Keratinocyte (primary cell): ENCODE measurements around the gene NUMB. TPM values are rescaled to one million over a fixed set of nuclear protein-coding genes. Genes with fewer than 3 reads are reported as not detected.

ENCODE experiments used
- DNase-seq: peaks from one replicate; pipeline ENCODE4 v3.0.0-alpha.2; 2011; ENCODE audit warnings: low read depth, missing footprints, low spot score
- FAIRE-seq: peaks from 2 replicates; lab custom pipeline; 2011; peaks lifted over from hg19 to GRCh38; lab: Jason Lieb, UNC
- H2AFZ ChIP-seq: 2 replicates; pipeline ENCODE4 v1.6.0; 2012; ENCODE audit warnings: low read length, control low read depth, inconsistent platforms; ENCODE audit not compliant: control insufficient read depth
- H3K27ac ChIP-seq: 2 replicates; pipeline ENCODE4 v1.5.1; 2011; ENCODE audit warnings: low read length; ENCODE audit not compliant: control insufficient read depth, insufficient read depth
- H3K27me3 ChIP-seq: 3 replicates; pipeline ENCODE4 v1.6.0; 2011; ENCODE audit warnings: low read length; ENCODE audit not compliant: control insufficient read depth, insufficient read depth; ENCODE audit errors: extremely low read depth
- H3K36me3 ChIP-seq, 2 experiments: 2 replicates in 1 of 2; 3 replicates in 1 of 2; pipeline ENCODE4 v1.5.1; 2011; ENCODE audit warnings: low read length in 2 of 2, mild to moderate bottlenecking in 1 of 2; ENCODE audit not compliant: control insufficient read depth in 2 of 2, insufficient read depth in 2 of 2; ENCODE audit errors: extremely low read depth in 1 of 2
- H3K4me1 ChIP-seq: 3 replicates; pipeline ENCODE4 v1.5.1; 2011; ENCODE audit warnings: low read length; ENCODE audit not compliant: control insufficient read depth, insufficient read depth; ENCODE audit errors: extremely low read depth
- H3K4me2 ChIP-seq: 3 replicates; pipeline ENCODE4 v1.6.0; 2011; ENCODE audit warnings: low read depth, low read length; ENCODE audit not compliant: control insufficient read depth, insufficient read depth; ENCODE audit errors: extremely low read depth
- H3K4me3 ChIP-seq, 3 experiments: fragments of 200-600 bp in 1 of 3; sonication (generic) in 1 of 3; 2 replicates in 2 of 3; 3 replicates in 1 of 3; pipeline ENCODE4 v1.5.1; 2011 to 2016; ENCODE audit warnings: low read length in 3 of 3, mild to moderate bottlenecking in 3 of 3, control low read depth in 2 of 3, inconsistent platforms in 1 of 3, low read depth in 1 of 3, mixed read lengths in 1 of 3, mixed run types in 1 of 3, moderate library complexity in 1 of 3; ENCODE audit not compliant: control insufficient read depth in 2 of 3, insufficient read depth in 2 of 3; ENCODE audit errors: extremely low read depth in 1 of 3
- H3K79me2 ChIP-seq: 2 replicates; pipeline ENCODE4 v1.6.0; 2012; ENCODE audit warnings: low read length; ENCODE audit not compliant: control insufficient read depth, insufficient read depth
- H3K9ac ChIP-seq: 3 replicates; pipeline ENCODE4 v1.6.0; 2011; ENCODE audit warnings: low read length; ENCODE audit not compliant: control insufficient read depth, insufficient read depth; ENCODE audit errors: extremely low read depth
- H3K9me1 ChIP-seq: 3 replicates; pipeline ENCODE4 v1.6.0; 2011; ENCODE audit warnings: low read length; ENCODE audit not compliant: control insufficient read depth, insufficient read depth; ENCODE audit errors: extremely low read depth
- H3K9me3 ChIP-seq: 2 replicates; pipeline ENCODE4 v1.5.1; 2012; ENCODE audit warnings: low read depth, low read length; ENCODE audit not compliant: control insufficient read depth
- H4K20me1 ChIP-seq: 3 replicates; pipeline ENCODE4 v1.6.0; 2011; ENCODE audit warnings: low read length; ENCODE audit not compliant: control insufficient read depth, insufficient read depth; ENCODE audit errors: extremely low read depth
- CTCF ChIP-seq, 3 experiments: IDR thresholded peaks in 1 of 3; conservative IDR thresholded peaks in 1 of 3; optimal IDR thresholded peaks in 1 of 3; 2 replicates in 2 of 3; 3 replicates in 1 of 3; pipeline versions ENCODE3 to v1.5.1; 2011; ENCODE audit warnings: low read length in 3 of 3, mild to moderate bottlenecking in 3 of 3, moderate library complexity in 2 of 3, control low read depth in 1 of 3, inconsistent platforms in 1 of 3; ENCODE audit not compliant: insufficient read depth in 2 of 3; ENCODE audit errors: extremely low read depth in 1 of 3
- EZH2 ChIP-seq: IDR thresholded peaks from one replicate; pipeline ENCODE4 v1.6.1; 2012; ENCODE audit warnings: inconsistent platforms, mild to moderate bottlenecking, low read length, moderate library complexity
- dilution Hi-C: fragments of 300-500 bp; cut with MboI; formaldehyde crosslinking; loops from one replicate; pipeline ENCODE4 v1.7.0; 2020; ENCODE audit warnings: low sequenced_read_pairs; ENCODE audit not compliant: extremely low pct_ligation_motif_present
- polyA plus RNA-seq, 5 experiments: library from polyadenylated mRNA; depleted of rRNA in 3 of 5; stranded (reverse) in 3 of 5; stranded (forward) in 1 of 5; unstranded in 1 of 5; fragments of >200 nt; gene quantifications; 1 replicate in 1 of 5; 2 replicates in 3 of 5; 3 replicates in 1 of 5; pipeline versions ENCODE4 v1.2.1 to v1.2.3, GENCODE V29; 2011 to 2012; ENCODE audit warnings: missing spikeins in 2 of 5, low read depth in 1 of 5, low replicate concordance in 1 of 5

NUMB gene
- polyA plus RNA-seq, 1 donor (not counting 4 experiments of a cell fraction or from before 2014, with no cell fraction given) = 110 TPM

GRCh38 chr14:73471582-73472184 lies 13.3 kb upstream of the NUMB start:
- dilution Hi-C loops = no loop called here
- Histone ChIP-seq H3K4me3 (no peak overlapping the region), H3K9ac (no peak overlapping the region), H3K9me3 (no peaks in the 10 kb centered on the region), H4K20me1 (no peaks in the 10 kb centered on the region), H3K36me3 (no peaks in the 10 kb centered on the region), H3K9me1 (no peaks in the 10 kb centered on the region), H3K79me2 (no peaks in the 10 kb centered on the region), H2AFZ (no peak overlapping the region), H3K27ac (no peak overlapping the region), H3K4me2 (no peak overlapping the region), H3K4me1 (peaks cover 2% of the 10 kb centered on the region), H3K27me3 (no peaks in the 10 kb centered on the region)
- no peak for FAIRE-seq
- TF ChIP-seq EZH2 (no peak), CTCF (optimal IDR thresholded peaks at IDR 0.05 in 1 of 3, IDR thresholded peaks at IDR 0.05 in 1 of 3, conservative IDR thresholded peaks at IDR 0.05 in 1 of 3; ENCODE audit: extremely low read depth in 1 of 3, insufficient read depth in 2 of 3, low read length in 3 of 3) (no peak)
- no peak for DNase-seq

GRCh38 chr14:73468828-73469375 lies 10.6 kb upstream of the NUMB start:
- no peak for DNase-seq
- no peak overlapping the region for H3K4me2 ChIP-seq
- no peaks in the 10 kb centered on the region for H3K27me3 ChIP-seq
- no peak for FAIRE-seq
- no peak overlapping the region for H3K4me3 ChIP-seq
- H4K20me1 ChIP-seq = no peaks in the 10 kb centered on the region
- H3K9me1 ChIP-seq = no peaks in the 10 kb centered on the region
- H3K9ac ChIP-seq = no peak overlapping the region
- TF ChIP-seq CTCF (optimal IDR thresholded peaks at IDR 0.05 in 1 of 3, IDR thresholded peaks at IDR 0.05 in 1 of 3, conservative IDR thresholded peaks at IDR 0.05 in 1 of 3; ENCODE audit: extremely low read depth in 1 of 3, insufficient read depth in 2 of 3, low read length in 3 of 3) (no peak), EZH2 (no peak)
- dilution Hi-C loops = no loop called here
- no peaks in the 10 kb centered on the region for H3K36me3 ChIP-seq
- no peaks in the 10 kb centered on the region for H3K79me2 ChIP-seq
- no peak overlapping the region for H2AFZ ChIP-seq
- no peaks in the 10 kb centered on the region for H3K9me3 ChIP-seq
- H3K4me1 ChIP-seq = no peaks in the 10 kb centered on the region
- H3K27ac ChIP-seq = no peak overlapping the region
